IPS-18c (cell line): Measurements from ENCODE around the gene TTC12.
A peak's percentile ranks its signal among the peaks of the same experiment; 100 is the strongest.

ENCODE experiments used
- H3K4me3 ChIP-seq: 2 replicates; pipeline ENCODE4 v1.7.0; 2013; ENCODE audit warnings: low read depth, mild to moderate bottlenecking, low read length, moderate library complexity; ENCODE audit not compliant: insufficient read depth
- H3K9me3 ChIP-seq: one replicate; pipeline ENCODE4 v1.6.1; 2013; ENCODE audit warnings: mild to moderate bottlenecking, low read length, moderate library complexity; ENCODE audit not compliant: control insufficient read depth, insufficient read depth

TTC12 gene

DNA sequence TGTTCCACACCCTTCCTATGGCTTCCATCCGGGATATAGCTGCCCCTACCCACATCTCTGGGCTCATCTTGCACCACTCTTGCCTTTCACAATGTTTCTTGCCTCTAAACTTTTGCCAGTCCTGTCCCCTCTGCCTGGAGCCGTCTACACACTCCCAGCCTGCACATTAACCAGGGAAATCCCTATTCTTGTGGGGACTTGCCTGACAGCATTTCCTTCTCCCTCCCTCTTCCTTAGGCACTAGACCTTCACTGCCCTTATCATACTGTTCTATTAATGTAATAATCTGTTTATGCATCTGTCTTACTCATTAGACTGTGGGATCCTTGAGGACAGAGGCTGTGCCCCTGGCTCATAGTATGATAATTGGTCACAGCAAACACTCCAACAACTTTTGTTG, 5.8 kb upstream of the TTC12 start:
- Histone ChIP-seq H3K4me3 (no peak overlapping the region), H3K9me3 (no peaks in the 10 kb centered on the region)

DNA sequence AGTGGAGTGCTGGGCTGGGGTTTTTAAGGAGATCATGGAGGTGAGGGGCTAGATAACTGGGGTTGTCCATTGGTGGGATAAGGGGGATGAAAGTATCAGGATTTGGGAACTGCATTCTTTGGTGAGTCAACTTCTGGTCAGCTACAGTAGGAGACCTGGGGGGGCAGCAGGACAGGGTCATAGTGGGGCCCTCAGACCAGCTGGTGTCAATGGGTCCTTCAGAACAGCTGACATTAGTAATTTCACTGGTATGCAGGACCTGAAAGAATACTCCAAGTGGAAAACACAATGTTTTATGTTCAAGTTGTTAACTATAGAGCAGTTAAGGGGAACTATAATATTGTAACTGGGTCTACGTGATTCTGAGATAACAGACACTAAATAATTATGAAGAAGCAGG, 2.8 kb upstream of the TTC12 start:
- Histone ChIP-seq H3K9me3 (no peaks in the 10 kb centered on the region), H3K4me3 (no peak overlapping the region)

DNA sequence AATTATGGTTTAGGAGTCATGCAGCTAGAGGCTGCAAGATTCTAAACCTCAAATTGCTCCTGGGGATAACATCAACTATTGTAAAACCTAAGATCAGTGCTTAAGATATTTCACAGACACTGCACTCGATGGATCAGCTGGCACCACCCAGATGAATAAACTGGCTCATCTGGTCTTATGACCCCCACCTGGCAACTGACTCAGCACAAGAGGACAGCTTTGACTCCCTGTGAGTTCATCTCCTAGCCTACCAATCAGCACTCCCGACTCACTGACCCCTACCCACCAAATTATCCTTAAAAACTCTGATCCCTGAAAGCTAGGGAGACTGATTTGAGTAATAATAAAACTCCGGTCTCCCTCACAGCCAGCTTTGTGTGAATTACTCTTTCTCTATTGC, 782 bp upstream of the TTC12 start:
- no peaks in the 10 kb centered on the region for H3K9me3 ChIP-seq
- H3K4me3 ChIP-seq = peak overlapping the region; percentile 21; the same call in 1 of the 2 replicates

DNA sequence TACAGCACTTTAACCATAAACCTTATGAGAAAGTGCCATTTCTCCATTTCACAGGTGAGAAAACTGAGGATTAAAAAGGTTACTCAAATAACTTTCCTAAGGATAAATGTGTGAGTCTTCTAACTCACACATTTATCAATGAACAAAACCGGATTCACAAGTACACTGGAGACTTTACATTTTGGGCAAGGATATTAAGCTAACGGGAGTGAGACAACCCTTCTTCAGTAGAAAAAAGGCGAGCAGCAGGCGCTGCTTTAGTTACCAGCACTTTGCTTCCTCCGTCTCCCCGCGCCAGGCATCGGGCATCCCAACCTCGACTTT, 356 bp upstream of the TTC12 start:
- Histone ChIP-seq H3K9me3 (no peaks in the 10 kb centered on the region), H3K4me3 (peak overlapping the region; percentile 21; the same call in 1 of the 2 replicates)

DNA sequence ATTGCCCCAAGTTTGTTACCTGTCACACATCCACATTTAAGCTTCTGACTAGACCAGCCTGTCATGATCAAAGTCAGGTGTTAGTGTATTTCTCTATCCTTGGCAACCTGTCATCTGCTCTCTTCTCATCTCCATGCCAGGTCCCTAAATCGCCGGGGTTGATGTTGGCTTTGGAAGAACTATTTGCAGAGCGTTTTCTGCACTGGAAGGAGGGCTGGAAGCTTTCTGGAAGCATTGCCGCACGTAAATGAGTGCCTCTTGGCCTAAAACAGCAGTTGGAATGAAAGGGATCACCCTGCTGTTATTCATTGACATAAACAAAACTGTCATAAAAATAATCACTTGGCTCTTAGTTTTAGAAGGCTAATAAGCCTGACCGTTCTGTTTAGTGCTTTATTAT, 1.4 kb downstream of the TTC12 start:
- Histone ChIP-seq H3K4me3 (no peak overlapping the region), H3K9me3 (no peaks in the 10 kb centered on the region)

DNA sequence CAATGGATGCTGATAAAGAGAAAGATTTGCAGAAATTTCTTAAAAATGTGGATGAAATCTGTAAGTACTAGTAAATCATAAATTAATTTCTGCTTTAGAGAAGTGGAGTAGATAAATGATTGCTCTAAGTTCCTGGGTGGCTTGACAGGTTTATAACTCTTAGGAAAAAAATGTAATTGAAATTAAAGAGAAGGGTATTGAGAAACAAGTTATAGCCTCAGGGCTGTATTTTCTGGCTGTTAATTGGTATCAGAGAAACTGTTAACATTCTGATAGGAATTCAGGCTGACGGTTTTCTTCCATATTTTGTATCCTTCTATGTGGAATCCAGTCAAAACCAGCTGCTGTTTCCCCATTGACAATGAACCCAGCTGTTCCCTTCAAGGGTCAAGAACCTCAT, 1.9 kb downstream of the TTC12 start:
- Histone ChIP-seq H3K9me3 (no peaks in the 10 kb centered on the region), H3K4me3 (no peak overlapping the region)

DNA sequence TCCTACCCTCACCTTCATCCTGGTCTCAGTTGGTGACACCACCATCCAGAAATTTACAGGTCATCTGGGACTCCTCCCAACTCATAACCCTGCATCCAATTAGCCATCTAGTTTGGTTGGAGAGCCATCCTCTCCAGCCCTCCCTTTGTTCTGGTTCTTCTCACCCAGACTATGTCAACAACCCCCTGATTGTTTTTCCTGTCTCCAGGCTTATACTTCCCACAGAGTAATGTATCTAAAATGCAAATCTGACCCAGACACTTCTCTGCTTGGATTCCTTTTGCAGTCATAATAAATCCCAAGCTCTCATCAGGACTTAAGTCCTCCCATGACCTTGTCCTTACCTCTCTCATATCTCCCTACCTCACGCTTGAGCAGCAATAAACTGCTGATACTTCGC, 3.0 kb downstream of the TTC12 start:
- H3K4me3 ChIP-seq = no peak overlapping the region
- no peaks in the 10 kb centered on the region for H3K9me3 ChIP-seq

DNA sequence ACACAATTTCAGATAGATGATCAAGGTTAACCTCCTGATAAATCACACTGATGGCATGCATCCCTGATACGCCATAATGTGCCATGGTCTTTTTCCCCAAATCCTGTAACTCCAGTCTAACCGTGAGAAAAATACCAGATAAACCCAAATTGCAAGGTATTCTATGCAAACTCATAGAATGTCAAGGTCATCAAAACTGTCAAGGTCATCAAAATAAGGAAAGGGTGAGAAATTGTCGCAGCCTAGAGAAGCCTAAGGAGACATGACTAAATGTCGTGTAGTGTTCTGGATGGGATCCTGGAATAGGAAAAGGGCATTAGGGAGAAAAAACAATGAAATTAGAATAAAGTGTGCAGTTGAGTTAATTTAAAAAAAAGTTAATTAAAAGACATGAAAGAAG, 4.7 kb downstream of the TTC12 start:
- no peaks in the 10 kb centered on the region for H3K9me3 ChIP-seq
- no peak overlapping the region for H3K4me3 ChIP-seq

DNA sequence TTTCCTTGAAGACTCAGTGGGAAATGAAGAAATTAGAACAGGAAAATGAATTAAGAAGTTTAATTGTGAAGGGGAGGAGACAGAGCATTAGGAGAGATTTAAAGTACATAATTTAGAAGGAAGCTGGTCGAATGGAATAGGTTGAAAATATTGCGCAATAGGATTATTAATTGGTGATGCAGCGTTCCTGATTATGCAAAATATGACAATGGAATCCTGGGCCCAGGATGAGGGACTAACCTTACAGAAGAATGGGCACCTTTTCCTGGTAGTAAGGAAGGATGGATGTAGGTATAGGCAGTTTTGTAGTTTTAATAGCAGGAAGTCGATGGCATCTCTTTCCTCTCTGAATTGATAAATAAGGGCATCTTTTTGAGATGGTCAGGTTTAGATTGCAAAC, 7.8 kb downstream of the TTC12 start:
- H3K9me3 ChIP-seq = no peaks in the 10 kb centered on the region

DNA sequence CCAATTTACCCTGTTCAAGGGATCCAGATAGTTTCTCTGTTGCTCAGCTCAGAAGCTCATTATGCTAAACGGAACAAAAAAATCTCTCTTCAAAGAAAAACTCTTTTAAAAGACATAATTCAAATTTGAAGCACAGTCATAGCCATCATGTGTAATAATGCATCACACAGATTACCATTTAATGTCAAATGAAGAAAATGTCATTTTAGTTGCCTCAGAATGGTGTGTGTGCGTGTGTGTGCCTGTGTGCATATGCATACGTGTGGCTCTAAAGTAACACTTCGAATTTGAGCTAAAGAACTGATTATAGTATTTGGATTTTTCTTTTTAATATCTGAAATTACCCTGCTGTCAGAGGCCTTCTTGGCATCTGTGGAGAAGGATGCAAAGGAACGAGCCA, 9.9 kb downstream of the TTC12 start:
- no peak overlapping the region for H3K4me3 ChIP-seq
- H3K9me3 ChIP-seq = no peaks in the 10 kb centered on the region

More for the DNA sequence above, 7.8 kb downstream of the TTC12 start:
- H3K4me3 ChIP-seq = no peak overlapping the region

DNA sequence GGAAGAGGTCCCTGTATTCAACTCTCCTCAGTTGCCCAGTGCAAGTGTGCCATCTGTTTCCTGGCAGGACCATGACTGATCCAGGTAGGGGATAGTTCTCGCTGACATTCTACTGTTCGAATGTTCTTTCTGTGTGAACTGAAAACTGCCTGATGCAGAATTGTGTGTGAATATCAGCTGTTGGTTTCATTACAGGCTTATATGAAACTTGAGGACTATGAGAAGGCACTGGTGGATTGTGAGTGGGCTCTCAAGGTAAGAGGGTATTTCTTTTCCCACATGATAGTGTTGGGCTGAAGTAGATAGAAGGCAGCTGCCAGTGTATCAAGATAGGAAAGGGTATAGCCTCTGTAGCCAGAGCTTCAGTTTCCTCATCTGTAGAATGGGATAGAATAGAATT, 15.3 kb downstream of the TTC12 start:
- H3K4me3 ChIP-seq = no peak overlapping the region
- no peaks in the 10 kb centered on the region for H3K9me3 ChIP-seq

DNA sequence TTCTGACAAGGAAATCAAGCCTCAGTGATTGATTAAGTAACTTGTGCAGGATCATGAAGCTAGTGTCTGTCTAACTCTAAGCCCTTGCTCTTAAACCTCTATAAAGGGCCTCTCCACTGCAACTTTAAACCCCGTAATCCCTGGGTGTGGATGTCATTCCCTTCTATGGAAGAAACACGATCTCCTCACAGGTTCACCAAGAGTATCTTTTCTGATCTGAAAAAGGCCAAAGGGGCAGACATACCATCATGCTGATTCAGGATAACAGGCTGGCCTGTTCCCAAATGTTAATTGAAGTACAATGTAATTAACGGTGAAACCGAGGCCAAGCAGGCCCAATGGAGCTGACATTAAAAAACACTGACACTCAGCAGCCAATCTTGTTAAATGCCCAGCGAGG, 17.1 kb downstream of the TTC12 start:
- Histone ChIP-seq H3K9me3 (no peaks in the 10 kb centered on the region), H3K4me3 (no peak overlapping the region)

DNA sequence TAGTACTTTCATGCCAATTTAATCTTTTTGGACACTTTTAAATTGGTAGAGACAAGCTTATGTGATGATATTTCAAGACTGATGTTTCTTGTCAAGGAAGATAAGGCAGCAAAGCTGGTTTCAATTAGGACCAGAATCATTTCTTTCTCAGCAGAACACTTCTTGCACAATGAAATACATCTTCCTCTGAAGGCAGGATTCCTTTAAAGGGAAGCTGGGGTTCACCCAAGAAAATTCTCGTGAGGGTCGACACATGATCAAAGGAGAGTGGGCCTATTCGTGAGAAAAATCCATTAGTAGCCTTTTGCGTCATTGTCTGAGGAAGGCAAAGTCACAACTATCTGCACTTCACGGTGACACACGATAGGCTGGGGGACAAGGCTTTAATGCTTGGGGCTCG, 17.6 kb downstream of the TTC12 start:
- Histone ChIP-seq H3K9me3 (no peaks in the 10 kb centered on the region), H3K4me3 (no peak overlapping the region)

DNA sequence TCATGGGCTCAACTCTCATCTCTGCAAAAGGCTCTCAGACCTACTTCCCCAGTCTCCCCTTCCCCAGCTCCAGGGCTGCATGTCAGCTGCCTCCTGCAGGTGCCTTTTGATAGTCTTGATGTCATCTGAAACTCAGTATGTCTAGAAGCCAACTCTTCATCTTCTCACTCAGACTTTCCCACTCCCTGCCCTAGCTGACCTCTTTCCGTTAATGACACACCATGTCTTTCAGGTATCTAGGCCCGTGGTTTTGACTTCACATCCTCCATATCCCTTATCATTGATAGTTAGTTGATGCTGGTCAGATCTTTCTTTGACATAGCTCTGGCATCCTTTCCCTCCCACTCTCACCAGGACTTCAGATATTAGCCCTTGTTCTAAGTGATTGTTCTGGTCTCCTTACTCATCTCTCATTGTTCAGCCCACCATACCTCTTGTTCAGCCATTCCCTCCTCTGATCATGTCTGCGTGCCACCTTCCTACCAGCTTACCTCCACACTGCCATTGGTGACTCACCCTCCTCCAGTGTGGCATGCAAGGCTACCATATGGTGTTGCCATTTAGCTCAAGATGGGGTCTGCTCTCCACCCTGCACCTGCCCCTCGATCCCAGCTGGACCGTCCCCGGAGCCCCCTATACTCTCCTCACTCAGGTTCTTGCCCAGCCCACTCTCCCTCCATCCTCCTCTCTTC, 18.4 kb downstream of the TTC12 start:
- no peak overlapping the region for H3K4me3 ChIP-seq
- H3K9me3 ChIP-seq = no peaks in the 10 kb centered on the region

DNA sequence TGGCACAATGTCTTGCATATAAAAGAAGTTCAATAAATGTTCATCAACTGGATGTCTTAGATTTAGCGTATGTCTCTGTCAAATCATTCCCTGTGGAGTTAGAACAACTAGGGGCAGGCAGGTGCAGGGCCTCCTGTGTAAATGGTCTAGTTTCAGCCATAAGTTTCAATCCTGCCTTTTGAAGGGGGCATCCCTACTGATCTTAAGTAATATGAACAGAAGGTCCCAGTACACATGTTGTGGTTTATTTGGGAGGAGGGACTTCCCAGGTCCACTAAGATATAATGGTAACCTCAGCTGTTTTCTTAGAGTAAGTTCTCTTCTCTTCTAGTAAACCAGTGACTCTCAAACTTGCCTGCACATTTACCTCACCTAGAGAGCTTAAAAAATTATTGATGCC, 19.8 kb downstream of the TTC12 start:
- Histone ChIP-seq H3K4me3 (no peak overlapping the region), H3K9me3 (no peaks in the 10 kb centered on the region)

DNA sequence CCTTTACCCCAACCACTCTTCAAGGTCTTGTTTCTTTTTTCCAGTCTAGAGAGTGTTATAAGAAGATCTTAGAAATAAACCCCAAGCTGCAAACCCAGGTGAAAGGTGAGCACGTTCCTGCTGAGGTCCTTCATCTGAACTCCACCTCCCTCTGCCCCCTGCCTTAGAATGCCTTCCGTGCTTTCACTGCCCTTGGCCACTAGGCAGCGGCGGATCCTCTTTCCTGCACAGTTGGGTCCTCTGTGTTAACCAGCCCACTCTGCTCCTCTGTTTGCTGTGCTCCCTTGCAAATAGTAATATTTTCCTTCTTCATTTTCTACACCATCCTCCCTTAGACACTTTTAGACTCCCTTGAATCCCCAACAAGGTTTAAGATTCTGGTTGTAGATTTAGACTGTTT, 24.3 kb downstream of the TTC12 start:
- Histone ChIP-seq H3K4me3 (no peak overlapping the region), H3K9me3 (no peaks in the 10 kb centered on the region)

DNA sequence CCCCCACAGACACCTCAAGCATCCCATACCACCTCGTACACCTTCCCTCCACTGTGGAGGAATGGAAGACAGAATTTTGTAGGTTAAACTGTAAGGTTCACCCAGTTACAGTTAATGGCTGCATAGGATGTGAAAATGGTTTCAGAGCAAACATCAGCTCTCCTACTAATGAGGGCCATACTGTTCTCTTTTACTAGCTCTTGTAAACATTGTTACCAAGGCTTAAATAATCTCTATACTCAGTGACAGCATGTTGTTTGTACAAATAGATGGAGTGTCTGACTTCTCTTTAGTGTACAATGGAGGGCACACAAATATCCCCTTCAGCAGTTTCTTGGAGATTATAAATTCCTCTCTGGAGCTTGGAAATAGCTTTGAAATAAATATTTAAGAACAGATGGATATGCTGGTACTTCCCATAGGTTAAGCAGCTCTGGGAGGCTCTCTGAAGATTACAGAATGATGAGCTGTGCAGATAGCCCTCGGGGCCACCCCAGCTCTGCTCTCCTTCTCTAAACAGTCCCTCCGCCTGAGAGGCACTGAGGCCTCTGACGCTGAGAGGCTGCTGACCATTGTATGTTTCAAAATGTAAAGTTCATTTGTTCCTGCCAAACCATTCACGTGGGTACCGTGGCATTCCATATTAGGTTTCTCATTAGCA, 25.7 kb downstream of the TTC12 start:
- Histone ChIP-seq H3K4me3 (no peak overlapping the region), H3K9me3 (no peaks in the 10 kb centered on the region)

DNA sequence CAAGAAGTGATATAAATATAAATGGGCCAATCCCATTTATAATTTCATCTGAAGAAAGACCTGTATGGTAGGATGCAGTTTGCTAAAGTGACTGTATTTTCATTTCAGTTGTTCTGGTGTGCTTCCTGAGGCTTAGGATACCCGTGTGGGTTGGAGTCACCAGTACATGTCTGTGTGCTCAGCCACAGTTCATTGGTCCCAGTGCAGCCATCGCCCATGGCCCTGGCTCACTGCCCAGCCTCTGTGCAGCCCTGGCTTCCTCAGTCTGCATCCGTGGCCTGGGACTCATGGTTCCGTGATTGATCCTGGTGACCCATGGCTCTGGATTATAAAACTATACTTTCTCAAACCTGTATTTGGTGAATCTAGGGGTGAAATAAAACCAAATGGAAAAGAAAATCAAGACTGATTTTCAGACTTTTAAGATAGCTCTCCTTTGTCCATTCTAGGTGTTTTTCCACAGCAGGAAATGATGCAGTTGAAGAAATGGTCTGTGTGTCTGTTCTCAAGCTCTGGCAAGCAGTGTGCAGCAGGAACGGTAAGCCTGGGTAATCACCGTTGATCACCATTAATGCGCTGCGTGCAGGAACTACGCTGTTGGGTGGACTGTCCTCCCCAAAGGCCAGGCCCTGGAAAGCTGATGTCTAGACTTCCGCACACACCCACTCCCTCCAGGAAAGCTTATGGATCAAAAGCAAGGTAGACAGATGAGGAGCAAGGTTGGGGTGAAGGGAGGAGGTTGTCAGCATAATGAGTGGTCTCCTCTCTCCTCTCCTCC, 27.2 kb downstream of the TTC12 start:
- H3K4me3 ChIP-seq = no peak overlapping the region
- no peaks in the 10 kb centered on the region for H3K9me3 ChIP-seq
